ENCODE measurements around the gene NEK2. TPM values are rescaled to one million over a fixed set of nuclear protein-coding genes. Genes with fewer than 3 reads are reported as not detected.

NEK2 gene
- total RNA-seq = 100 to 1,000 TPM in 1 of 2 donors, 10 to 100 TPM in 1; 42.3 to 101 TPM
- polyA plus RNA-seq (2013, experiment 1 of 2) = 59.8 TPM
- polyA plus RNA-seq (2013, experiment 2 of 2) = 62.4 TPM
- long read RNA-seq, experiment 1, transcript NEK2-202 (8 exons, 2,131 nt) = major isoform, 19 of 64 reads
- long read RNA-seq, experiment 1, partial matches to known transcripts = 17 of 64 reads
- long read RNA-seq, experiment 1, other reads (novel, unspliced or antisense) = 23 of 64 reads
- long read RNA-seq, experiment 2, transcript NEK2-202 (8 exons, 2,131 nt) = major isoform, 52 of 81 reads
- long read RNA-seq, experiment 2, partial matches to known transcripts = 3 of 81 reads
- long read RNA-seq, experiment 2, other reads (novel, unspliced or antisense) = 21 of 81 reads
- long read RNA-seq, experiment 3, transcript NEK2-202 (8 exons, 2,131 nt) = major isoform, 216 of 284 reads
- long read RNA-seq, experiment 3, transcript NEK2-201 (7 exons, 1,865 nt) = minor isoform, 6 of 284 reads
- long read RNA-seq, experiment 3, partial matches to known transcripts = 2 of 284 reads
- long read RNA-seq, experiment 3, other reads (novel, unspliced or antisense) = 57 of 284 reads
- long read RNA-seq, experiment 4, transcript NEK2-205 (8 exons, 1,318 nt) = minor isoform, 10 of 159 reads
- long read RNA-seq, experiment 4, transcript NEK2-202 (8 exons, 2,131 nt) = major isoform, 105 of 159 reads
- long read RNA-seq, experiment 4, partial matches to known transcripts = 7 of 159 reads
- long read RNA-seq, experiment 4, other reads (novel, unspliced or antisense) = 36 of 159 reads

- Histone ChIP-seq H3K36me3 (ENCODE audit: control insufficient read depth, insufficient read depth, low read length) (peaks cover 22% of the 10 kb centered on the region), H3K27ac (ENCODE audit: low read depth, low read length) (peak within 1 kb of the TSS; percentile 61), H3K27me3 (ENCODE audit: control insufficient read depth, insufficient read depth, low read length, poor library complexity, severe bottlenecking) (no peaks in the 10 kb centered on the region), H3K9ac (ENCODE audit: extremely low read depth, low read length, poor library complexity, severe bottlenecking) (peak within 1 kb of the TSS; percentile 38), H3K4me1 (ENCODE audit: control insufficient read depth, insufficient read depth, low read length) (peaks cover 5% of the 10 kb centered on the region), H3K4me3 (ENCODE audit: low read length) (peak within 1 kb of the TSS; percentile 87), H3K9me3 (ENCODE audit: control insufficient read depth, low read length) (no peaks in the 10 kb centered on the region)
- WGBS, 2 experiments (ENCODE audit: insufficient coverage in 1 of 2, insufficient read length in 1 of 2) = 1% methylated on average over 29 to 58 of the region's 58 CpGs
- Mint-ChIP-seq H3K4me1 (peaks cover 16% of the 10 kb centered on the region), H3K4me3 (peak within 1 kb of the TSS; percentile 93), H3K36me3 (ENCODE audit: low read depth) (peaks cover 22% of the 10 kb centered on the region), H3K9me3 (no peaks in the 10 kb centered on the region), H3K27me3 (ENCODE audit: insufficient read depth) (no peaks in the 10 kb centered on the region), H3K27ac (peak within 1 kb of the TSS; percentile 95)
- peak; percentile 99 for DNase-seq
- TF ChIP-seq CTCF (conservative IDR thresholded peaks at IDR 0.05) = peak; percentile 37
Observed at GRCh38 chr1:211675230-211676105, at the start of gene NEK2. Gene NEK2 (minus strand): TSS chr1:211675621. CDS start chr1:211675479, 142 bp downstream.

- Mint-ChIP-seq H3K27ac (no peak overlapping the region), H3K4me3 (no peak overlapping the region), H3K4me1 (peaks cover 20% of the 10 kb centered on the region), H3K27me3 (ENCODE audit: insufficient read depth) (no peaks in the 10 kb centered on the region), H3K9me3 (peaks cover 2% of the 10 kb centered on the region), H3K36me3 (ENCODE audit: low read depth) (no peaks in the 10 kb centered on the region)
- 91% methylated on average over 11 of the region's 11 CpGs for WGBS, 2 experiments (ENCODE audit: insufficient coverage in 1 of 2, insufficient read length in 1 of 2)
- Histone ChIP-seq H3K9ac (ENCODE audit: extremely low read depth, low read length, poor library complexity, severe bottlenecking) (no peak overlapping the region), H3K4me3 (ENCODE audit: low read length) (no peak overlapping the region), H3K4me1 (ENCODE audit: control insufficient read depth, insufficient read depth, low read length) (no peaks in the 10 kb centered on the region), H3K27ac (ENCODE audit: low read depth, low read length) (no peak overlapping the region), H3K9me3 (ENCODE audit: control insufficient read depth, low read length) (peaks cover 4% of the 10 kb centered on the region), H3K36me3 (ENCODE audit: control insufficient read depth, insufficient read depth, low read length) (no peaks in the 10 kb centered on the region), H3K27me3 (ENCODE audit: control insufficient read depth, insufficient read depth, low read length, poor library complexity, severe bottlenecking) (no peaks in the 10 kb centered on the region)
- no peak for DNase-seq
- TF ChIP-seq CTCF (conservative IDR thresholded peaks at IDR 0.05) = no peak
Observed at GRCh38 chr1:211724687-211725196, 49.3 kb upstream of the NEK2 start.

- H3K9ac ChIP-seq (ENCODE audit: extremely low read depth, low read length, poor library complexity, severe bottlenecking) = no peak overlapping the region
- H3K36me3 Mint-ChIP-seq (ENCODE audit: low read depth) = no peaks in the 10 kb centered on the region
- no peaks in the 10 kb centered on the region for H3K36me3 ChIP-seq (ENCODE audit: control insufficient read depth, insufficient read depth, low read length)
- H3K9me3 ChIP-seq (ENCODE audit: control insufficient read depth, low read length) = peaks cover 9% of the 10 kb centered on the region
- peaks cover 2% of the 10 kb centered on the region for H3K9me3 Mint-ChIP-seq
- WGBS, 2 experiments (ENCODE audit: insufficient coverage in 1 of 2, insufficient read length in 1 of 2) = 94 to 95% methylated on average over 3 to 5 of the region's 5 CpGs
- H3K27ac Mint-ChIP-seq = no peak overlapping the region
- no peak for TF ChIP-seq CTCF (conservative IDR thresholded peaks at IDR 0.05)
- no peak overlapping the region for H3K4me3 ChIP-seq (ENCODE audit: low read length)
- peaks cover 20% of the 10 kb centered on the region for H3K4me1 Mint-ChIP-seq
- no peaks in the 10 kb centered on the region for H3K27me3 ChIP-seq (ENCODE audit: control insufficient read depth, insufficient read depth, low read length, poor library complexity, severe bottlenecking)
- no peaks in the 10 kb centered on the region for H3K27me3 Mint-ChIP-seq (ENCODE audit: insufficient read depth)
- DNase-seq = no peak
- H3K27ac ChIP-seq (ENCODE audit: low read depth, low read length) = no peak overlapping the region
- H3K4me3 Mint-ChIP-seq = no peak overlapping the region
- H3K4me1 ChIP-seq (ENCODE audit: control insufficient read depth, insufficient read depth, low read length) = no peaks in the 10 kb centered on the region
Observed at GRCh38 chr1:211723273-211723672, 47.9 kb upstream of the NEK2 start.
